ENCODE results near the gene PLEKHG4B.
A peak's percentile ranks its signal among the peaks of the same experiment; 100 is the strongest.
"Not testable (repeated sequence)": the region's sequence is repeated elsewhere in the genome, so short reads cannot be mapped to it uniquely, and the experiment has no call there.

PLEKHG4B gene

DNA sequence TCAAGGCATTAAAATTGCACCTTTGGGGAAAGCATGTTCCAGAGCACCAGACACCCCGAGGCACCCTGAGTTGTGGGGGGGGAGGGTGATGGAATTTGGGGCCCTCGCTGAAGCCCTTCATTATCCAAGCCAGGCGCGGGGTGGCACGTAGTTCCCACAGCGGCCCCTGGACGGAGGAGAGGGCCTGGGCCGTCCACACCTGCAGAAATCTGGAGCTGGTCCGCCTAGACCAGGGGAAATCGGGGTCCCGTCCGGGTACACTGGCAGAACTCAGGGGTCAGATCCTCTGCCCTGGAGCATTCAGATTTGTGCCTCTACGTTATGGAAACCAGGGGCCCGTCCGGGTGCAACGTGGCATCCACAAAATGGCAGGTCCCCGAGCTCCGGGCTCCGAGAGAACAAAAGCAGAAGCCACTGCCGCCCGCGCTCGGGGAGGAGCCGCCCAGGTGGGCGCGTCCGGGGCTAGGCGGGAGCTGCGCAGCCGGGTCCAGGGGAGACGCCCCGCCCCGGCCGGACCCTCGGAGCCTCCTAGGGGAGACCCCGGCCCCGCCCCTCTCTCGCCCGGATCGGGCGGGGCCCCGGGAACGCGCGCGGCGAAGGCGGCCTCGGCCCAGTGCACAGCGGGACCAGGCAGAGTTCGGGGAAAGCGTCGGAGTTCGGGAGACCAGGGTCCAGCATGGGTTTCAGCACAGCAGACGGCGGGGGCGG lies at the start of gene PLEKHG4B:
Gene PLEKHG4B, plus strand, starts transcription at position 613 of the 708 bp plus-strand sequence. Its CDS starts 64 bp downstream, at position 677.
- DNase-seq: no peak

DNA sequence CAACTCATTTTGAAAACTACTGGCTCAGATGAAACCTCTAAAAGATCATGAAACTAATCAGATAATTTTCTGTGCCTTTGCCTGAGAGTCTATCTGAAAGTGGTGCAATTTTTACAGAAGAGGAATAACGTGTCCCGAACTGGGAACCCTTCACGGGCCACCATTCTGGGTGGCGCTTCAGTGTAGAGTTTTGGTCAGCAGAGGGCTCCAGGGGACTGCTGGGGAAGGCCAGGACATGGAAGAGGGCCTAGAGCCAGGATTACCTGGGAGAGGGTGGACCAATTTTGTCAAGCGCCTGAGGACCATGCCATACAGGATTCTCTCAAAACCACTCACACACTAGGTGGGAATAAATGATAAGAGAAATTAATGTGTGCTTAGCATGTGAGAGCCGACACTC lies 49.7 kb upstream of the PLEKHG4B start:
- no peak for DNase-seq

- DNase-seq: no peak
These were observed 43.8 kb upstream of the PLEKHG4B start for GRCh38 chr5:48192-48591.

GRCh38 chr5:49530-49929 lies 42.4 kb upstream of the PLEKHG4B start:
- not testable (repeated sequence) for DNase-seq

GRCh38 chr5:49953-50544 lies 41.9 kb upstream of the PLEKHG4B start:
- DNase-seq: no peak

GRCh38 chr5:50724-51499 lies 41.1 kb upstream of the PLEKHG4B start:
- DNase-seq: no peak

- no peak for DNase-seq
These were observed 40.5 kb upstream of the PLEKHG4B start for GRCh38 chr5:51500-51823.

- peak; percentile 33 for DNase-seq
These were observed 38.4 kb upstream of the PLEKHG4B start for GRCh38 chr5:53381-54174.

DNA sequence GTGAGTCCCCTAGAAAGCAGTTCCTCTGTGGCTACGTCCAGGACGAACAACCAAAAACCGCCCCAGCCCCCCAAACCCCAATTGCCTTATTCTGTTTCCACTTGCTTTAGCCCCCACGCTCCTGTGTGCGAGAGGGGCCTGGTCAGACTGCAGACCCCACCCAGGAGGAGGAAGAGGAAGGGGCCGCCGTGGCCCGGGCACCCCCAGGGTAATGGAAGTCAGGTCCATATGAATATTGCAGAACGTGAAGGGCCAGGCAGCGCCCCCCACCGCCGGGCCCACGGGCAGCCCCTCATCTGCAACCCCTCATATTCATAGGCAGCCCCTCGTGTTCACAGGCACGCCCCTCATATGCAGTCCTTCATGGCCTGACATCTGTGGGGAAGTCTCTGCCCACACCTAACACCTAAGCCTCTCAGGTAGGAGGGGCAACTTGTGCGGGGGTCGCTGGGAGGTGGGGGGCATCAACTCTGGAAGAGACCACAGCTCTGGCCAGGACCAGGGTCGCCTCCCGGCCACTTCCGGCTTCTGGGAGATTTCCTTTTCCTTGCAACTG lies 37.7 kb upstream of the PLEKHG4B start:
- no peak for DNase-seq

GRCh38 chr5:54876-55569 lies 36.9 kb upstream of the PLEKHG4B start:
- DNase-seq: no peak

- DNase-seq: peak; percentile 5
These were observed 35.2 kb upstream of the PLEKHG4B start for GRCh38 chr5:56561-57290.

DNA sequence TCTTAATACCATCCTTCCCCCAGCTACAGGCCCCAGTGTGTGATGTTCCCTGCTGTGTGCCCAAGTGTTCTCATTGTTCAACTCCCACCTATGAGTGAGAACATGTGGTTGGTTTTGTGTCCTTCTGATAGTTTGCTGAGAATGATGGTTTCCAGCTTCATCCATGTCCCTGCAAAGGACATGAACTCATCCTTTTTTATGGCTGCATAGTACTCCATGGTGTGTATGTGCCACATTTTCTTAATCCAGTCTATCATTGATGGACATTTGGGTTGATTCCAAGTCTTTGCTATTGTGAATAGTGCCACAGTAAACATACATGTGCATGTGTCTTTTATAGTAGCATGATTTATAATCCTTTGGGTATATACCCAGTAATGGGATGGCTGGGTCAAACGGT lies 31.7 kb upstream of the PLEKHG4B start:
- not testable (repeated sequence) for DNase-seq

DNA sequence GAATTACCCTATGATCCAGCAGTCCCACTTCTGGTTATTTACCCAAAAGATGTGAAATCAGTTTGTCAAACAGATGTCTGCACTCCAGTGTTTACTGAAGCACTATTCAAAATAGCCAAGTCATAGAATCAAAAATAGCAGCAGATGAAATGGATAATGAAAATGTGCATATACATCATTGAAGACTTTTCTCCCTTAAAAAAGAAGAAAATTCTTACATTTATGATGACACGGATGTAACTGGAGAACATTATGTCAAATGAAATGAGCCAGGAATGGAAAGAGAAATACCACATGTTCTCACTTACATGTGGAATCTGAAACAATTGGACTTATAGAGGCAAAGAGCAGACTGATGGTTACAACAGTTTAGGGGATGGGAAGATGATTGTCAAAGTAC lies 21.5 kb upstream of the PLEKHG4B start:
- DNase-seq: no peak

- DNase-seq: not testable (repeated sequence)
These were observed 19.4 kb upstream of the PLEKHG4B start for GRCh38 chr5:72316-73180.

- not testable (repeated sequence) for DNase-seq
These were observed 18.9 kb upstream of the PLEKHG4B start for GRCh38 chr5:73181-73447.

GRCh38 chr5:73768-74502 lies 18.0 kb upstream of the PLEKHG4B start:
- no peak for DNase-seq

DNA sequence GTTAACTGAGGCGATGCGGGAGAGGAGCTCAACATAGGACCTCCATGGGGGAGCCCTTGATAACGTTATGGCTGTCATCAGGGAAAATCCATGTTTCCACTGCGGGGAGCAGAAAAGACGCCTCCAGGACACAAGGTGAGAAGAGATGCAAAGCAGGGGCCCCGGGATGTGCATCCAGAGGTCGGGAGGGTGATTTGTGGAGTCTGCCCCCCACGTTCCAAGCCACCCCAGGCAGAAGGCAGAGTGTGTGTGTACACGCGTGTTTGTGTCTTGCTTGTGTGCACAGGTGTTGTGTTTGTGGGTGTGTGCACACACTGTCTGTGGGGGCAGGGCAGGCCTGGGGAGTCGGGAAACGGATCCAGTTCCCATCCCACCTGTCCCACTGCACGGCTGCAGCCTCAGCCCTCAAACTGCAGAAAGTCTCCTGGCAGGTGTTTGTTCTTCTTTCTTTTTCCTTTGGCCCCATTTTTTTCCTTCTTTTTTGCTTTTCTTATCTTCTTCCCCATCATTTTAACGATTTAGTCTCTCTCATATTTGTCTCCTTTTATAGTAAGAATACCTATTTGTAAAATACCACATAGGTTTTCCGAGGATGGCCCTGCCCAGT lies 17.4 kb upstream of the PLEKHG4B start:
- DNase-seq: no peak

- no peak for DNase-seq
These were observed 16.3 kb upstream of the PLEKHG4B start for GRCh38 chr5:75331-76320.
